AG04449 (cell line): ENCODE results near the gene FHOD3.

ENCODE experiments used
- CTCF ChIA-PET: fragments of 350-600 bp; formaldehyde crosslinking; extraction: SDS; loops from one replicate; lab custom pipeline; 2021; ENCODE audit warnings: antibody characterized with exemption; lab: Yijun Ruan, JAX
- POLR2A ChIA-PET: fragments of 400-600, 350-600 bp; formaldehyde crosslinking; extraction: SDS; loops from one replicate; lab custom pipeline; 2020; ENCODE audit warnings: antibody characterized with exemption, inconsistent platforms; lab: Yijun Ruan, JAX
- DNase-seq: peaks from one replicate; pipeline ENCODE4 v3.0.0-alpha.2; 2010; ENCODE audit warnings: low read depth, low spot score
- H3K4me3 ChIP-seq: 2 replicates; pipeline ENCODE4 v1.5.1; 2011; ENCODE audit warnings: low read depth, mild to moderate bottlenecking, control low read depth, low read length
- CTCF ChIP-seq: IDR thresholded peaks from one replicate; pipeline ENCODE4 v1.5.1; 2011; ENCODE audit warnings: mild to moderate bottlenecking, moderate library complexity, low read length, control low read depth, inconsistent platforms; ENCODE audit not compliant: insufficient read depth; ENCODE audit errors: missing control alignments

FHOD3 gene

DNA sequence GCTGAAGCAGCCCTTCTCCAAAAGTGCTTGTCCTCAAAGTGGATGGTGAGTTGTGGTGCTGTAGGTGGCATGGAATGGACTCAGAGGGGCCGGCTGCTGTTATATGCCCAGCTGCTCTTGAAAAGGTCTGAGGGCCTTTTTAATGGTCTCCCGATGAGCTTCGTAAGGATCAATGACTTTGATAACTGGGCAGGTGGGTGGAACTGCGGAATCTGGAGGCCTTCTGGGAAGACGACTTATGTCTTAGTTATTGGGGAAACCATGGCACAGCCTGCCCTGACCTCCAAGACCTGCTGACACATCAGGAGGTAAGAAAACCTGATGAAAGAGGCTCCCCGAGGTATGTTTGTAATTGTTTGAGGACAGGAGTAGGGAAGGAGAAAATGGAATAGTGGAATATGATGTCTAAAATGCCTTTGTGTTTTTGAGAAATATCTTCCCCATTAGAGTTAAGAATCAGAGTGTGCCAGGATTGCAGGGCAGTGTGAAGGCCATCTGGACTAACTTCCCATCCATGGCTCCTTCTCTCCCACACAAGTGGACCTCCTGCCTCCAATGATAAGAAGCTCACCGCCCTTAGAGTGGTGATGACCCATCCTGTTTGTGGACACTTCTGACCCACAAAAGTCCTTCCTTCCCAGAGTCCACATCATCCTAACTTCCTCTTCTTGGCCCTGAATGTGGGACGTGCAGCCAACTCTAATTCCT lies 236.1 kb downstream of the FHOD3 start:
- TF ChIP-seq CTCF, result no peak
- ChIA-PET POLR2A (no interaction called here), CTCF (interaction anchor here (0.6 to 2.2 kb wide), 2 partner anchors 12 to 481 kb away, joined by 4 to 5 read pairs; no protein-coding TSS in a partner anchor)
- DNase-seq, result no peak
- no peak overlapping the region for H3K4me3 ChIP-seq

GRCh38 chr18:36534154-36534688 lies 236.7 kb downstream of the FHOD3 start:
- ChIA-PET POLR2A (no interaction called here), CTCF (interaction anchor here (0.6 to 2.2 kb wide), 2 partner anchors 13 to 482 kb away, joined by 4 to 5 read pairs; no protein-coding TSS in a partner anchor)
- no peak for TF ChIP-seq CTCF
- DNase-seq, result no peak
- H3K4me3 ChIP-seq, result no peak overlapping the region

GRCh38 chr18:36535202-36535935 lies 237.9 kb downstream of the FHOD3 start:
- POLR2A ChIA-PET, result no interaction called here
- no peak overlapping the region for H3K4me3 ChIP-seq
- CTCF ChIA-PET, result interaction anchor here (2.2 kb wide), 1 partner anchor 14 kb away, joined by 5 read pairs; no protein-coding TSS in a partner anchor
- DNase-seq, result no peak
- no peak for TF ChIP-seq CTCF

DNA sequence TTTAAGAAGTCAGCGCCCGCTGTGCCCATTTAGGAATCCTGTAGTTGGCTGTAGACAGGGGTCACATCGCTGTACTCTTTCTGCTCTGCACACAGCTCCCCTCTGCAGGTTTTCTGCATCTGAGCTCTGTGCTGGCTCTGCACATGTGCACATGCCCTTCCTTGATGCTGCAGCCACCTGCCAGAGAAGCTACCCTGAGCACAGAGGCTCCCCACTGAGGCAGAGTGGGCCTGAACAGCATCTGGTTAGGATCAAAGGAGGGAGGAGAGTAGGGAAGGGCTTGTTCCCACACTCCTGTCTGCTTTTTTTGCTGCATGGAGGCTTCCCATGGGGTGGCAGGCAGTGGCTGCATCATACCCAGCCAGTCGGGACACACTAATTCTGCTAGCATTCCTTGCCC lies 238.9 kb downstream of the FHOD3 start:
- POLR2A ChIA-PET, result no interaction called here
- TF ChIP-seq CTCF, result no peak
- CTCF ChIA-PET, result interaction anchor here (1.2 kb wide), 1 partner anchor 10 kb away, joined by 3 read pairs; no protein-coding TSS in a partner anchor
- H3K4me3 ChIP-seq, result no peak overlapping the region
- no peak for DNase-seq

DNA sequence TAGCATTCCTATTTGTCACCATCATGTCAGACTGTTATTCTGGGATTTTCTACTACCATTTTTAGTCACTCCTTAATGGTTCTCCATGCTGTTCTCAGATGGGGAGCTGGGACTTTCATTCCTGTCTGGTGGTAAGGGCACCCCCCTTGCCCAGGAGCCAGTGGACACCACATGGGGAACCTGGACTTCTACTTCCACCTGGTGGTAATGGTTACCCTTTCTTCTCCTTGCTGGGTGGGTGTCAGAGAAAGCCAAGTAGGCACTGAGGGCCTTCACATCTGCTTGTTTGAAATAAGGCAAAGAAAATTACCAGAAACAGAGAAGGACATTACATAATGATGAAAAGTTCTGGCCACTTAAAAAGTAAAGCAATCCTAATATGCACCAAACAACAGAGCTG lies 239.8 kb downstream of the FHOD3 start:
- DNase-seq, result no peak
- ChIA-PET CTCF (interaction anchor here (1.2 kb wide), 1 partner anchor 10 kb away, joined by 3 read pairs; no protein-coding TSS in a partner anchor), POLR2A (no interaction called here)
- no peak for TF ChIP-seq CTCF
- no peak overlapping the region for H3K4me3 ChIP-seq
